ENCODE results near the gene ACTL8. TPM values are rescaled to one million over a fixed set of nuclear protein-coding genes. Genes with fewer than 3 reads are reported as not detected.

Gene ACTL8
- total and polyA plus RNA-seq, 7 experiments from 2014 or later = not detected

DNA sequence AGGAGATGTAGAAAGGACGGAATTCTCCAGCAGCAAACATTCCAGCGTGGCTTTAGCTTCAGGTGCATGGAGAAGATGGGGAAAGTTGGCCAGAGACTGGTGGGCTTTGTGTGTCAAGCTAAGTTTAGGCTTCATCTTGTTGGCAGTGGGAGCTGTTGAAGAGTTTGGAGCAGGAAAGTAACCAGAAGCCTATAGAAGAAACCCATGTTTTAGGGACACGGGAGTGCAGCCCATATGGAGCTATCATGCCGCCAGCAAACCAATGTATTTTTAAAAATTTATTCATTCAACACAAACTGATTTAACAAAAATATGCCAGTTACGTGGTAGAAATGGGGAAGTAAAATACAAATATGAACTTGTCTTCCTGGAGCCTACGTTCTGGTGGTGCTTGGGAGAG, 53.7 kb downstream of the ACTL8 start:
- Mint-ChIP-seq H3K27me3 (peaks cover 0 to 24% (median 13%) of the 10 kb centered on the region in 5 donors), H3K36me3 (no peaks in the 10 kb centered on the region), H3K9me3 (peaks cover 0 to 6% (median 2%) of the 10 kb centered on the region in 11 donors), H3K4me1 (no peaks in the 10 kb centered on the region), H3K27ac (no peak overlapping the region), H3K4me3 (no peak overlapping the region)
- H3K27ac ChIP-seq (ENCODE audit: low read depth, low read length) = no peak overlapping the region
- intact Hi-C loops (cut with micrococcal nuclease) = no loop called here
- H3K9me3 ChIP-seq (ENCODE audit: control insufficient read depth in 2 of 3, low read length in 3 of 3) = no peaks in the 10 kb centered on the region
- no peaks in the 10 kb centered on the region for H3K36me3 ChIP-seq (ENCODE audit: control insufficient read depth in 2 of 3, insufficient read depth in 3 of 3, low read length in 3 of 3)
- ChIA-PET CTCF (interaction anchor here (0.7 kb wide), 1 partner anchor 473 kb away, joined by 3 read pairs; no protein-coding TSS in a partner anchor), POLR2A (no interaction called here)
- ATAC-seq = no peak
- H3K4me1 ChIP-seq (ENCODE audit: control insufficient read depth in 2 of 2, insufficient read depth in 2 of 2, low read length in 2 of 2) = no peaks in the 10 kb centered on the region
- no peak overlapping the region for H3K4me3 ChIP-seq (ENCODE audit: low read length)
- DNase-seq = no peak
- H3K27me3 ChIP-seq (ENCODE audit: control insufficient read depth in 2 of 2, insufficient read depth in 2 of 2, low read length in 2 of 2) = no peaks in the 10 kb centered on the region

DNA sequence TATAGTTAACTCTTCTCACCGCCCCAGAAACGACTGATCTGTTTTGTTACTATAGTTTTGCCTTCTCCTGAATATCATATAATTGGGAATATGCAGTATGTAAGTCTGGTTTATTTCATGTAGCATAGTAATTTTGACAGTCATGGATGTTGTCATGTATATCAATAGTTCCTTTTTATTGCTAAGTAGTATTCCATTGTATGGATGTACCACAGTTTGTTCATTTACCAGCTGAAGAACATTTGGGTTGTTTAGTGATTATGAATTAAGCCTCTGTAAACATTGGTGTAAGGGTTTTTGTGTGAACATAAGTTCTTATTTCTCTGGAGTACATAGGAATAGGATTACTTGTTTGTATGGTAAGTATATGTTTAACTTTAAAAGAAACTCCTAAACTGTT, 55.5 kb downstream of the ACTL8 start:
- DNase-seq (no peak), ATAC-seq (no peak)
- Histone ChIP-seq H3K27ac (ENCODE audit: low read depth, low read length) (no peak overlapping the region), H3K27me3 (ENCODE audit: control insufficient read depth in 2 of 2, insufficient read depth in 2 of 2, low read length in 2 of 2) (no peaks in the 10 kb centered on the region), H3K4me3 (ENCODE audit: low read length) (no peak overlapping the region), H3K4me1 (ENCODE audit: control insufficient read depth in 2 of 2, insufficient read depth in 2 of 2, low read length in 2 of 2) (no peaks in the 10 kb centered on the region), H3K9me3 (ENCODE audit: control insufficient read depth in 2 of 3, low read length in 3 of 3) (no peaks in the 10 kb centered on the region), H3K36me3 (ENCODE audit: control insufficient read depth in 2 of 3, insufficient read depth in 3 of 3, low read length in 3 of 3) (no peaks in the 10 kb centered on the region)
- POLR2A ChIA-PET = no interaction called here
- Mint-ChIP-seq H3K9me3 (peaks cover 0 to 15% (median 5%) of the 10 kb centered on the region in 11 donors), H3K4me1 (no peaks in the 10 kb centered on the region), H3K27ac (no peak overlapping the region), H3K36me3 (no peaks in the 10 kb centered on the region), H3K4me3 (no peak overlapping the region), H3K27me3 (peaks cover 0 to 26% (median 14%) of the 10 kb centered on the region in 5 donors)
- CTCF ChIA-PET = no interaction called here
- intact Hi-C loops (cut with micrococcal nuclease) = no loop called here

DNA sequence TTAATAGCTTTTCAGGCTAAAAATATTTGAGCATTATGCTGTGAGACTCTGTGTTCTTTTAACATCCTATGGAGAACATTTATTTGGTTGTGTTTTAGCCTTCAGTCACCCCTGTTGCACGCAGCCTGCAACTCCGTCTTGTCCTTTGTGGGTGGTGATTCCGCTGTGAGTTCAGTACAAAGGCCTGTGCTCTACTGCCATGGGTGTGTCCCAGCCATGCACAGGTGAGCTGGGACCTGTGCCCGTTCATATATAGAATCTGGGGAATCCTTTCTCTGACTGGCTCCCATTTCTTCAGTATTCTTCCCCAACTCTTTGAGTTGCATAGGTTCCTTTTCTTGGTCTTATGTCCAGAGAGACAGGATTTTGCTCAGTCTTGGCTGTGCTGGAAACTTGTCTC, 61.4 kb downstream of the ACTL8 start:
- ATAC-seq (no peak), DNase-seq (no peak)
- Mint-ChIP-seq H3K27ac (no peak overlapping the region), H3K36me3 (peaks cover 0 to 5% (median 0%) of the 10 kb centered on the region in 5 donors), H3K4me1 (no peaks in the 10 kb centered on the region), H3K27me3 (peaks cover 0 to 48% (median 36%) of the 10 kb centered on the region in 5 donors), H3K4me3 (no peak overlapping the region), H3K9me3 (peaks cover 5 to 41% (median 12%) of the 10 kb centered on the region in 11 donors)
- ChIA-PET POLR2A (no interaction called here), CTCF (no interaction called here)
- intact Hi-C loops (cut with micrococcal nuclease) = no loop called here
- H3K4me1 ChIP-seq (ENCODE audit: control insufficient read depth in 2 of 2, insufficient read depth in 2 of 2, low read length in 2 of 2) = no peaks in the 10 kb centered on the region
- H3K9me3 ChIP-seq (ENCODE audit: control insufficient read depth in 2 of 3, low read length in 3 of 3) = no peaks in the 10 kb centered on the region
- no peak overlapping the region for H3K27ac ChIP-seq (ENCODE audit: low read depth, low read length)
- no peak overlapping the region for H3K4me3 ChIP-seq (ENCODE audit: low read length)
- H3K36me3 ChIP-seq (ENCODE audit: control insufficient read depth in 2 of 3, insufficient read depth in 3 of 3, low read length in 3 of 3) = no peaks in the 10 kb centered on the region
- H3K27me3 ChIP-seq (ENCODE audit: control insufficient read depth in 2 of 2, insufficient read depth in 2 of 2, low read length in 2 of 2) = no peaks in the 10 kb centered on the region

DNA sequence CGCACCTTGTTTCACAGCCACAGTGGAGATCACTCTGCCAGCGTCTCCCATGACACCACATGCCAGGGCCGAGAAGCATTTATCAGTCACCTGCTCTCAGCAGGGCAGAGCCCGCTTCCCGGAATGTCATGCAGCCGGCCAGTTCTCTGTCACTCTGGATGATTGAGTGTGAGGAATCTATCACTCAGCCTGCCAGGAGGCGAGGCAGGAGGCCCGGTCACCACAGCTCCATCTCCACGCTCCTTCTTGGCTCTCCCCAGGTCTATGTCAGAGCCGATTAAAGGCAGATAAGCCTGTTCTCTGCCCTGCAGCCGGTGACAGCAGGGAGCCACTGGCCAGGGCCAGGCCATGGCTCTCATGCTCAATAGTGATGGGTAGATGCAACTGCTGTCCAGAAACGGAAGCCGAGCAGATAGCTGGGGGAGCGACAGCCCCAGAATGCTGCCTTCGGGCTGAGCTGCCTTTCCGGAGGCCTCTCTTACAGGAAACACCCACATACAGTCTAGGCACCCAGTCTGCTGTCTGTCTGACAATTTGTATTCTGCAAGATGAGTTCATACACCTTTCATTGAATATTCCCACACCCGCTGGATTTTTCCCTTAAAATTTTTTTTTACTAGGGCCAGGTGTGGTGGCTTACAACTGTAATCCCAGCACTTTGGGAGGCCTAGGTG, 64.1 kb downstream of the ACTL8 start:
- Mint-ChIP-seq H3K27ac (no peak overlapping the region), H3K36me3 (peaks cover 0 to 5% (median 0%) of the 10 kb centered on the region in 5 donors), H3K4me1 (no peaks in the 10 kb centered on the region), H3K27me3 (peaks cover 0 to 42% (median 31%) of the 10 kb centered on the region in 5 donors), H3K9me3 (peaks cover 5 to 41% (median 12%) of the 10 kb centered on the region in 11 donors), H3K4me3 (peak overlapping the region in 1 of 10 donors; percentile 46)
- ChIA-PET POLR2A (no interaction called here), CTCF (no interaction called here)
- no peak for ATAC-seq
- DNase-seq = no peak
- intact Hi-C loops (cut with micrococcal nuclease) = no loop called here
- Histone ChIP-seq H3K36me3 (ENCODE audit: control insufficient read depth in 2 of 3, insufficient read depth in 3 of 3, low read length in 3 of 3) (no peaks in the 10 kb centered on the region), H3K9me3 (ENCODE audit: control insufficient read depth in 2 of 3, low read length in 3 of 3) (no peaks in the 10 kb centered on the region), H3K27me3 (ENCODE audit: control insufficient read depth in 2 of 2, insufficient read depth in 2 of 2, low read length in 2 of 2) (no peaks in the 10 kb centered on the region), H3K4me3 (ENCODE audit: low read length) (no peak overlapping the region), H3K27ac (ENCODE audit: low read depth, low read length) (no peak overlapping the region), H3K4me1 (ENCODE audit: control insufficient read depth in 2 of 2, insufficient read depth in 2 of 2, low read length in 2 of 2) (no peaks in the 10 kb centered on the region)

DNA sequence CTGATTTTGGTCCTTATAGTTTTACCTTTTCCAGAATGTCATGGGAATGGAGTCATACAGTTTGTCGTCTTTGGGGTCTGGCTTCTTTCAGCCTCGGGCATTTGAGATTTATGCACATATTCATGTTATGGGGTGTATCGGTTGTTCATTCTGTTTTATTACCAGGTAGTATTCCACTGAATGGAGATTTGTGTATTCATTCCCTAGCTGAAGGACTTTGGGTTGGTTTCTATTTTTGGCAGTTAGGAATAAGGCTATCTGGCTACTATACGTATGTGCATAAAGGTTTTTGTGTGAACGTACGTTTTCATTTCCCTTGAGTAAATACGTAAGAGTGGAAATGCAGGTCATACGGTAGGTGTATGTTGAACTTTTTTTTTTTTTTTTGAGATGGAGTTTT, 65.1 kb downstream of the ACTL8 start:
- Histone ChIP-seq H3K4me3 (ENCODE audit: low read length) (no peak overlapping the region), H3K27me3 (ENCODE audit: control insufficient read depth in 2 of 2, insufficient read depth in 2 of 2, low read length in 2 of 2) (no peaks in the 10 kb centered on the region), H3K4me1 (ENCODE audit: control insufficient read depth in 2 of 2, insufficient read depth in 2 of 2, low read length in 2 of 2) (no peaks in the 10 kb centered on the region), H3K36me3 (ENCODE audit: control insufficient read depth in 2 of 3, insufficient read depth in 3 of 3, low read length in 3 of 3) (no peaks in the 10 kb centered on the region), H3K27ac (ENCODE audit: low read depth, low read length) (no peak overlapping the region), H3K9me3 (ENCODE audit: control insufficient read depth in 2 of 3, low read length in 3 of 3) (no peaks in the 10 kb centered on the region)
- H3K27ac Mint-ChIP-seq = no peak overlapping the region
- CTCF ChIA-PET = no interaction called here
- H3K36me3 Mint-ChIP-seq = peaks cover 0 to 5% (median 0%) of the 10 kb centered on the region in 5 donors
- ATAC-seq (no peak), DNase-seq (no peak)
- no peak overlapping the region for H3K4me3 Mint-ChIP-seq
- intact Hi-C loops (cut with micrococcal nuclease) = no loop called here
- POLR2A ChIA-PET = no interaction called here
- H3K4me1 Mint-ChIP-seq = no peaks in the 10 kb centered on the region
- peaks cover 0 to 42% (median 30%) of the 10 kb centered on the region in 5 donors for H3K27me3 Mint-ChIP-seq
- H3K9me3 Mint-ChIP-seq = peaks cover 0 to 35% (median 12%) of the 10 kb centered on the region in 11 donors

DNA sequence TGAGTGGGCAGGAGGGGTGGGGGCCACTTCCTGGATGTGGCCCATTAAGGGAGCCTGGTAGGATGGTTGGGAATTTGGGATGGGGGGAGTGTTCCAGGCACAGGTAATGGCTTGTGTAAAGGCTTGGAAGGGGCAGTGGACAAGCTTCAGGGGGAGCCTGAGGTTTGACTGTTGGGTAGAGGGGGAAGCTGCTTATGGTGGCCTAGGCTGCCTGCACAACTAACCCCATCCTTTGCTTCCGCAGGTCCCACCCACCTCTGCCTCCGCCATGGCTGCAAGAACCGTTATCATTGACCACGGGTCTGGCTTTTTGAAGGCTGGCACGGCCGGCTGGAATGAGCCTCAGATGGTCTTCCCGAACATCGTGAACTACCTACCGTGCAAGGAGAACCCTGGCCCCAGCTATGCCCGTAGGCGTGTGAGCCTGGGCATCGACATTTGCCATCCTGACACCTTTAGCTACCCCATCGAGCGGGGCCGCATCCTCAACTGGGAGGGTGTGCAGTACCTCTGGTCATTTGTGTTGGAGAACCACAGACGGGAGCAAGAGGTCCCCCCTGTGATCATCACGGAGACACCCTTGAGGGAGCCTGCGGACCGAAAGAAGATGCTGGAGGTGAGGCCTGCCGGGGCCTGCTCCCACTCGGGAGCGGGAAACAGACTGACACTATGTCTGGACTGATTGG, 67.8 kb downstream of the ACTL8 start:
- no peak for DNase-seq
- Mint-ChIP-seq H3K4me3 (no peak overlapping the region), H3K36me3 (peaks cover 0 to 5% (median 0%) of the 10 kb centered on the region in 5 donors), H3K9me3 (peaks cover 0 to 10% (median 2%) of the 10 kb centered on the region in 11 donors), H3K27me3 (peaks cover 0 to 52% (median 29%) of the 10 kb centered on the region in 5 donors), H3K4me1 (no peaks in the 10 kb centered on the region), H3K27ac (no peak overlapping the region)
- no peak for ATAC-seq
- intact Hi-C loops (cut with micrococcal nuclease) = no loop called here
- no peaks in the 10 kb centered on the region for H3K36me3 ChIP-seq (ENCODE audit: control insufficient read depth in 2 of 3, insufficient read depth in 3 of 3, low read length in 3 of 3)
- H3K9me3 ChIP-seq (ENCODE audit: control insufficient read depth in 2 of 3, low read length in 3 of 3) = no peaks in the 10 kb centered on the region
- no peak overlapping the region for H3K27ac ChIP-seq (ENCODE audit: low read depth, low read length)
- no peaks in the 10 kb centered on the region for H3K27me3 ChIP-seq (ENCODE audit: control insufficient read depth in 2 of 2, insufficient read depth in 2 of 2, low read length in 2 of 2)
- CTCF ChIA-PET = no interaction called here
- no peak overlapping the region for H3K4me3 ChIP-seq (ENCODE audit: low read length)
- POLR2A ChIA-PET = no interaction called here
- no peaks in the 10 kb centered on the region for H3K4me1 ChIP-seq (ENCODE audit: control insufficient read depth in 2 of 2, insufficient read depth in 2 of 2, low read length in 2 of 2)

All from naive thymus-derived CD4-positive, alpha-beta T cell (primary cell).